Uterus (tissue), 4 donors: ENCODE data around the gene GDF10. TPM values are rescaled to one million over a fixed set of nuclear protein-coding genes. Genes with fewer than 3 reads are reported as not detected.

ENCODE experiments used
- DNase-seq, 2 donors: peaks; one replicate each; pipeline ENCODE4 v3.0.0-alpha.2; 2019 to 2020
- H3K27ac ChIP-seq, 2 donors: fragments of 200-600 bp; sonication (generic); 1 replicate in 1 of 2; 2 replicates in 1 of 2; pipeline ENCODE4 v1.5.1; 2016 to 2018
- H3K27me3 ChIP-seq, 2 donors: fragments of 200-600 bp; sonication (generic); one replicate each; pipeline ENCODE4 v1.5.1; 2018 to 2019; ENCODE audit warnings: control low read depth in 1 of 2
- H3K36me3 ChIP-seq, 2 donors: fragments of 200-600 bp; sonication (generic); one replicate each; pipeline ENCODE4 v1.5.1; 2019; ENCODE audit warnings: control low read depth in 1 of 2
- H3K4me1 ChIP-seq, 2 donors: fragments of 200-600 bp; sonication (generic); one replicate each; pipeline ENCODE4 v1.5.1; 2018 to 2019; ENCODE audit warnings: control low read depth in 1 of 2
- H3K4me3 ChIP-seq, 2 donors: fragments of 200-600 bp; sonication (generic); 1 replicate in 1 of 2; 2 replicates in 1 of 2; pipeline ENCODE4 v1.5.1; 2018 to 2019; ENCODE audit warnings: mild to moderate bottlenecking in 1 of 2
- H3K9me3 ChIP-seq, 2 donors: fragments of 200-600 bp; sonication (generic); one replicate each; pipeline ENCODE4 v1.5.1; 2019; ENCODE audit warnings: control low read depth in 1 of 2
- CTCF ChIP-seq, 4 experiments: fragments of 200-600 bp in 2 of 4; fragments of 450-650 bp in 2 of 4; sonication (generic) in 2 of 4; IDR thresholded peaks; one replicate each; pipeline ENCODE4 v1.5.1; 2016 to 2019; ENCODE audit warnings: antibody characterized with exemption in 4 of 4, mild to moderate bottlenecking in 2 of 4, moderate library complexity in 1 of 4
- POLR2A ChIP-seq, 2 donors: fragments of 450-650 bp; IDR thresholded peaks; one replicate each; pipeline ENCODE4 v1.6.1; 2016; ENCODE audit warnings: antibody characterized with exemption in 2 of 2, mild to moderate bottlenecking in 1 of 2, moderate library complexity in 1 of 2
- intact Hi-C: fragments of 100-400 bp; cut with DNase I; formaldehyde crosslinking; loops from one replicate; pipeline ENCODE4 v1.15.1; 2023; ENCODE audit warnings: low total_unique reads
- total RNA-seq, 4 donors: library from RNA; depleted of rRNA in 3 of 4; stranded (reverse); fragments of >200 nt in 3 of 4; gene quantifications; one replicate each; pipeline versions ENCODE4 v1.1.0 to v1.2.4, GENCODE V29; 2014 to 2023
- donor health status: DM: yes; HTN: yes; CAD: no.

Gene GDF10
- total RNA-seq, 4 donors from 2014 or later = 4.6 to 6.4 TPM; not detected in 2

DNA sequence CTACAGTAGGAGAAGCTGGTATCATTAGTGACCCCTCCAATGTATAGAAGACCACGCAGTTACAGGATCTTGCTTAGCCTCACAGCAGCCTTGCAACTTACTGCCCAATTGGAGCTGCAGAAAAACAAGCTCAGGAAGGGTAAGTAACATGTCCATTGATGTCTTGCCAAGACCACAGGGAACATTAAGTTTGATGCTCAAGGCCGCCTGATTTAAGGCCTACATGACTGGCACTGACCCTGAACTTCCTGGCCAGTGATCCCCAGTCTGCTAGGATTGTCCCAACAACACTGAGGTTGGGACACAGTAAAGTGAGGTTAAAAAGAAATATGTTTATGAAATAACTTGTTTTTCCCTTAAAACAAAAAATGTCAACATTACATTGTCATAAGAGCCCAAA is 15.4 kb downstream of the GDF10 start:
- Histone ChIP-seq H3K27me3 (no peaks in the 10 kb centered on the region), H3K27ac (no peak overlapping the region), H3K36me3 (no peaks in the 10 kb centered on the region), H3K9me3 (no peaks in the 10 kb centered on the region), H3K4me1 (no peaks in the 10 kb centered on the region), H3K4me3 (no peak overlapping the region)
- TF ChIP-seq CTCF (IDR thresholded peaks at IDR 0.05) = no peak
- no peak for TF ChIP-seq POLR2A (IDR thresholded peaks at IDR 0.05)
- DNase-seq = no peak
- intact Hi-C loops = no loop called here

DNA sequence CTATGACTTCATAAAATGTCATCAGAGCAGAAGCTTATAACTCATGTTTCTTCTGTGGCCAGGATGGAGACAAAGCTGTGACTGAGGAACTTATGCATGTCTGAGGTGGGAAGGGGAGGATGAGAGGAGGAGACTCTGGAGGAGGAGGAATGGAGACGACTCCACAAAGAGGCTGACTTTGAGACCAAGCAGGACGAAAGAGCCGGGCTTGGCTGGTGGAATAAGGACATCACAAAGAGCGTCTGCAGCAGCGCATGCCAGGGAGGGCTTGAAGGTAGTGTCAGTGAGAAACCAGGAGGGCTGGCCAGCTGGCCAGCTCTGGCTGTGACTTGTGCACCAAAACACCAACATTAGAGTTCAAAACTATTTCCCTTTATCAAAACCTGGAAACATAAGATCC is 16.1 kb downstream of the GDF10 start:
- intact Hi-C loops = no loop called here
- no peaks in the 10 kb centered on the region for H3K4me1 ChIP-seq
- no peak overlapping the region for H3K27ac ChIP-seq
- no peaks in the 10 kb centered on the region for H3K27me3 ChIP-seq
- H3K9me3 ChIP-seq = no peaks in the 10 kb centered on the region
- DNase-seq = no peak
- TF ChIP-seq POLR2A (IDR thresholded peaks at IDR 0.05) = no peak
- TF ChIP-seq CTCF (IDR thresholded peaks at IDR 0.05) = no peak
- H3K4me3 ChIP-seq = no peak overlapping the region
- H3K36me3 ChIP-seq = no peaks in the 10 kb centered on the region

- no peak for DNase-seq
- no peak overlapping the region for H3K27ac ChIP-seq
- no peak overlapping the region for H3K4me3 ChIP-seq
- no peaks in the 10 kb centered on the region for H3K4me1 ChIP-seq
- intact Hi-C loops = no loop called here
- no peak for TF ChIP-seq CTCF (IDR thresholded peaks at IDR 0.05)
- TF ChIP-seq POLR2A (IDR thresholded peaks at IDR 0.05) = no peak
- H3K36me3 ChIP-seq = no peaks in the 10 kb centered on the region
- H3K27me3 ChIP-seq = no peaks in the 10 kb centered on the region
- no peaks in the 10 kb centered on the region for H3K9me3 ChIP-seq
Measured at GRCh38 chr10:47317251-47317650, 17.3 kb downstream of the GDF10 start.

DNA sequence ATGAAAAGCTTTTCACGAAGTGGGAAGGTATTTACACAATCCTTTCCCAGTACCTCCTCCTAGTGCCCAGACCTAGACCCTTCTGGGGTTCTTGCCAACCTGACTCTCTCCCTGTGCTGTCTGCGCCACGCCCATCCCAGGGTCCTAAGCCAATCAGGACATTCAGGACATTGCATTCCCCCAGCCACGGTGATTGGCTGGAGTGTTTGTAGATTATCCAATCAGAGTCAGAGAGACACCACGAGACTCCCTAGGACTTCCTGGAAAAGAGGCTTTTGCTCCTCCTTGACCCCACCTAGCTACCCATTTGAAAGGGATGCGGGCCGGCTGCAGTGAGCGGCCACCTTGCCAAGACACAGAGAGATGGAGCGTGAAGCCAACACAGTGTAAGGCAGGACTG is 18.7 kb downstream of the GDF10 start:
- H3K27me3 ChIP-seq = no peaks in the 10 kb centered on the region
- H3K4me1 ChIP-seq = no peaks in the 10 kb centered on the region
- no peaks in the 10 kb centered on the region for H3K9me3 ChIP-seq
- no peak overlapping the region for H3K4me3 ChIP-seq
- TF ChIP-seq CTCF (IDR thresholded peaks at IDR 0.05) (no peak), POLR2A (IDR thresholded peaks at IDR 0.05) (no peak)
- no peaks in the 10 kb centered on the region for H3K36me3 ChIP-seq
- intact Hi-C loops = no loop called here
- DNase-seq = no peak
- H3K27ac ChIP-seq = no peak overlapping the region

DNA sequence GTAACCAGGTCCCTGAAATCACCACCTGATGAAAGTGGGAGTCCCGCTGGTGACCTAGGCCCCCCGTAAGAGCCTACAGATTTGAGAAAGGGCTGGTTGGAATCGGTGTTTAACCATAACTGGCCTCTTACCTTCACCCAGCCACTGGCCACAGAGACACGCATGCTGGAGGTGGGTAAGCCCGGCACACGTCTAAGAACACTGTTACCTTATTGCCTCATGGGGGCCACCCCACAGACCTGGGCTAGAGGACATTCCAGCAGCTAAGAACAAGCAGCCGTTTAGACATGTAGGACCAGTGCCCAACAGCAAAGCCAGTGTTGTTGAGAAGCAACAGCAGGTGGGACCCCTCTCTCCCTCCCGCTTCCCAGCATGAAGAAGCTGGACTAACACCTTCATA is 19.8 kb downstream of the GDF10 start:
- intact Hi-C loops = no loop called here
- no peak for DNase-seq

More for the DNA sequence above, 19.8 kb downstream of the GDF10 start:
- TF ChIP-seq CTCF (IDR thresholded peaks at IDR 0.05) (no peak), POLR2A (IDR thresholded peaks at IDR 0.05) (no peak)
- H3K4me3 ChIP-seq = no peak overlapping the region
- H3K9me3 ChIP-seq = no peaks in the 10 kb centered on the region
- no peaks in the 10 kb centered on the region for H3K36me3 ChIP-seq
- no peaks in the 10 kb centered on the region for H3K27me3 ChIP-seq
- H3K27ac ChIP-seq = no peak overlapping the region
- no peaks in the 10 kb centered on the region for H3K4me1 ChIP-seq
